Astrocyte (in vitro differentiated cells and primary cell): ENCODE results near the gene IKZF2. TPM values are rescaled to one million over a fixed set of nuclear protein-coding genes. Genes with fewer than 3 reads are reported as not detected.
A peak's percentile ranks its signal among the peaks of the same experiment; 100 is the strongest.

ENCODE experiments used
- DNase-seq: peaks from one replicate; pipeline ENCODE4 v3.0.0-alpha.2; 2010; ENCODE audit warnings: low read depth
- FAIRE-seq: peaks from 2 replicates; lab custom pipeline; 2011; peaks lifted over from hg19 to GRCh38; lab: Jason Lieb, UNC
- H2AFZ ChIP-seq: 2 replicates; pipeline ENCODE4 v1.6.0; 2012; ENCODE audit warnings: low read depth, low read length, inconsistent platforms
- H3K27ac ChIP-seq: 2 replicates; pipeline ENCODE4 v1.5.1; 2011; ENCODE audit warnings: low read depth, low read length, inconsistent platforms
- H3K27me3 ChIP-seq: 2 replicates; pipeline ENCODE4 v1.6.0; 2011; ENCODE audit warnings: low read length, inconsistent platforms; ENCODE audit not compliant: insufficient read depth
- H3K36me3 ChIP-seq: 2 replicates; pipeline ENCODE4 v1.5.1; 2011; ENCODE audit warnings: low read length, inconsistent platforms; ENCODE audit not compliant: insufficient read depth
- H3K4me1 ChIP-seq: 2 replicates; pipeline ENCODE4 v1.5.1; 2011; ENCODE audit warnings: low read length, inconsistent platforms; ENCODE audit not compliant: insufficient read depth
- H3K4me2 ChIP-seq: 2 replicates; pipeline ENCODE4 v1.6.0; 2012; ENCODE audit warnings: low read length, inconsistent platforms
- H3K4me3 ChIP-seq: 2 replicates; pipeline ENCODE4 v1.5.1; 2011; ENCODE audit warnings: low read depth, mild to moderate bottlenecking, low read length, inconsistent platforms; ENCODE audit not compliant: insufficient read depth
- H3K79me2 ChIP-seq: 2 replicates; pipeline ENCODE4 v1.6.0; 2012; ENCODE audit warnings: mild to moderate bottlenecking, low read length, inconsistent platforms; ENCODE audit not compliant: insufficient read depth
- H3K9ac ChIP-seq: 2 replicates; pipeline ENCODE4 v1.6.0; 2012; ENCODE audit warnings: mild to moderate bottlenecking, low read length, inconsistent platforms
- H3K9me3 ChIP-seq: 2 replicates; pipeline ENCODE4 v1.5.1; 2012; ENCODE audit warnings: low read depth, mild to moderate bottlenecking, low read length, inconsistent platforms; ENCODE audit not compliant: insufficient read depth
- H4K20me1 ChIP-seq: 2 replicates; pipeline ENCODE4 v1.6.0; 2012; ENCODE audit warnings: low read length, inconsistent platforms; ENCODE audit not compliant: insufficient read depth
- H3K27ac Mint-ChIP-seq: one replicate; pipeline ENCODE4 v1.8.0; 2021; ENCODE audit warnings: mild to moderate bottlenecking, mixed read lengths; ENCODE audit not compliant: unreplicated experiment
- H3K27me3 Mint-ChIP-seq: one replicate; pipeline ENCODE4 v1.8.0; 2021; ENCODE audit warnings: low read depth, mixed read lengths; ENCODE audit not compliant: unreplicated experiment
- H3K36me3 Mint-ChIP-seq: one replicate; pipeline ENCODE4 v1.8.0; 2021; ENCODE audit warnings: low read depth, mixed read lengths; ENCODE audit not compliant: unreplicated experiment
- H3K4me1 Mint-ChIP-seq: one replicate; pipeline ENCODE4 v1.8.0; 2021; ENCODE audit warnings: low read depth, mixed read lengths; ENCODE audit not compliant: unreplicated experiment
- H3K4me3 Mint-ChIP-seq: one replicate; pipeline ENCODE4 v1.8.0; 2021; ENCODE audit warnings: mild to moderate bottlenecking, moderate library complexity, mixed read lengths; ENCODE audit not compliant: unreplicated experiment
- H3K9me3 Mint-ChIP-seq: one replicate; pipeline ENCODE4 v1.8.0; 2021; ENCODE audit warnings: mild to moderate bottlenecking, mixed read lengths; ENCODE audit not compliant: unreplicated experiment
- CTCF ChIP-seq: IDR thresholded peaks from 2 replicates; pipeline ENCODE4 v1.5.1; 2011; ENCODE audit warnings: low read depth, mild to moderate bottlenecking, inconsistent platforms, low read length, moderate library complexity; ENCODE audit not compliant: insufficient read depth
- EZH2 ChIP-seq: IDR thresholded peaks from 2 replicates; pipeline ENCODE4 v1.6.1; 2012; ENCODE audit warnings: mild to moderate bottlenecking, low read length, inconsistent platforms; ENCODE audit not compliant: insufficient read depth
- total RNA-seq: library from RNA; stranded (reverse); gene quantifications from 2 replicates; pipeline ENCODE4 v1.2.1, GENCODE V29; 2021

The IKZF2 gene
- total RNA-seq, 1 donor from 2014 or later: 15.5 TPM

- H3K27ac ChIP-seq: no peak overlapping the region
- H3K4me1 ChIP-seq: peaks cover 5% of the 10 kb centered on the region
- H2AFZ ChIP-seq: no peak overlapping the region
- no peaks in the 10 kb centered on the region for H3K36me3 ChIP-seq
- H3K4me2 ChIP-seq: no peak overlapping the region
- H3K9me3 ChIP-seq: no peaks in the 10 kb centered on the region
- TF ChIP-seq CTCF (no peak), EZH2 (no peak)
- no peak overlapping the region for H3K4me3 ChIP-seq
- no peaks in the 10 kb centered on the region for H3K9me3 Mint-ChIP-seq
- no peak overlapping the region for H3K27ac Mint-ChIP-seq
- H3K9ac ChIP-seq: no peak overlapping the region
- H3K79me2 ChIP-seq: no peaks in the 10 kb centered on the region
- H3K4me1 Mint-ChIP-seq: peaks cover 29% of the 10 kb centered on the region
- no peak overlapping the region for H3K4me3 Mint-ChIP-seq
- H3K36me3 Mint-ChIP-seq: no peaks in the 10 kb centered on the region
- no peaks in the 10 kb centered on the region for H4K20me1 ChIP-seq
- no peaks in the 10 kb centered on the region for H3K27me3 ChIP-seq
- H3K27me3 Mint-ChIP-seq: no peaks in the 10 kb centered on the region
- no peak for DNase-seq
- no peak for FAIRE-seq
These were observed 60.6 kb downstream of the IKZF2 start for GRCh38 chr2:213090772-213091171.

- Mint-ChIP-seq H3K27me3 (no peaks in the 10 kb centered on the region), H3K27ac (no peak overlapping the region), H3K4me1 (peaks cover 33% of the 10 kb centered on the region), H3K9me3 (no peaks in the 10 kb centered on the region), H3K4me3 (no peak overlapping the region), H3K36me3 (no peaks in the 10 kb centered on the region)
- H3K4me2 ChIP-seq: no peak overlapping the region
- no peaks in the 10 kb centered on the region for H3K79me2 ChIP-seq
- H3K27me3 ChIP-seq: no peaks in the 10 kb centered on the region
- H3K9me3 ChIP-seq: no peaks in the 10 kb centered on the region
- H3K27ac ChIP-seq: no peak overlapping the region
- no peak for TF ChIP-seq CTCF
- no peak for TF ChIP-seq EZH2
- DNase-seq: peak; percentile 13
- no peak overlapping the region for H3K4me3 ChIP-seq
- H3K4me1 ChIP-seq: peaks cover 5% of the 10 kb centered on the region
- H3K9ac ChIP-seq: no peak overlapping the region
- H2AFZ ChIP-seq: no peak overlapping the region
- H4K20me1 ChIP-seq: no peaks in the 10 kb centered on the region
- H3K36me3 ChIP-seq: no peaks in the 10 kb centered on the region
- FAIRE-seq: no peak
These were observed 62.0 kb downstream of the IKZF2 start for GRCh38 chr2:213089438-213089837.

- Histone ChIP-seq H3K9me3 (no peaks in the 10 kb centered on the region), H3K79me2 (no peaks in the 10 kb centered on the region), H4K20me1 (no peaks in the 10 kb centered on the region), H3K36me3 (no peaks in the 10 kb centered on the region), H3K4me3 (no peak overlapping the region), H3K4me1 (peaks cover 5% of the 10 kb centered on the region), H2AFZ (no peak overlapping the region), H3K27ac (no peak overlapping the region), H3K4me2 (no peak overlapping the region), H3K9ac (no peak overlapping the region), H3K27me3 (no peaks in the 10 kb centered on the region)
- H3K36me3 Mint-ChIP-seq: no peaks in the 10 kb centered on the region
- no peak for DNase-seq
- TF ChIP-seq EZH2 (no peak), CTCF (no peak)
- no peak for FAIRE-seq
- no peaks in the 10 kb centered on the region for H3K9me3 Mint-ChIP-seq
- H3K27me3 Mint-ChIP-seq: no peaks in the 10 kb centered on the region
- H3K27ac Mint-ChIP-seq: peak overlapping the region; percentile 19
- H3K4me3 Mint-ChIP-seq: no peak overlapping the region
- peaks cover 33% of the 10 kb centered on the region for H3K4me1 Mint-ChIP-seq
These were observed 64.4 kb downstream of the IKZF2 start for GRCh38 chr2:213087040-213087439.
